CD4-positive, alpha-beta T cell treated with Interleukin-1 beta for 1 hour (primary cell): ENCODE measurements around the gene PILRA.
"Not testable (repeated sequence)": the region's sequence is repeated elsewhere in the genome, so short reads cannot be mapped to it uniquely, and the experiment has no call there.

Experiments
- DNase-seq, 2 donors: peaks; one replicate each; pipeline ENCODE4 v3.0.0-alpha.2; 2020 to 2022

The PILRA gene

GRCh38 chr7:100435401-100436304 lies 62.4 kb downstream of the PILRA start:
- peak; percentile 53 to 54 for DNase-seq

GRCh38 chr7:100437150-100438100 lies 64.1 kb downstream of the PILRA start:
- DNase-seq: no peak

- no peak for DNase-seq
Observed at GRCh38 chr7:100438172-100438571, 64.9 kb downstream of the PILRA start.

- not testable (repeated sequence) for DNase-seq
Observed at GRCh38 chr7:100438731-100439130, 65.4 kb downstream of the PILRA start.

- DNase-seq: not testable (repeated sequence)
Observed at GRCh38 chr7:100439244-100439643, 66.0 kb downstream of the PILRA start.

- DNase-seq: no peak
Observed at GRCh38 chr7:100441641-100442535, 68.6 kb downstream of the PILRA start.

GRCh38 chr7:100443096-100443840 lies 70.0 kb downstream of the PILRA start:
- no peak for DNase-seq

- peak in 1 of 2 donors; percentile 38 for DNase-seq
Observed at GRCh38 chr7:100444311-100445278, 71.3 kb downstream of the PILRA start.

GRCh38 chr7:100446040-100446439 lies 72.8 kb downstream of the PILRA start:
- no peak for DNase-seq

GRCh38 chr7:100447363-100447762 lies 74.1 kb downstream of the PILRA start:
- DNase-seq: not testable (repeated sequence)

GRCh38 chr7:100449190-100449795 lies 76.0 kb downstream of the PILRA start:
- DNase-seq: no peak
